GM21515 (cell line): ENCODE results near the gene C10orf67.
"Not testable (repeated sequence)": the region's sequence is repeated elsewhere in the genome, so short reads cannot be mapped to it uniquely, and the experiment has no call there.

Experiments used
- ATAC-seq: cut with Tn5 transposase; IDR thresholded peaks from one replicate; pipeline ENCODE4 v1.9.1; 2021; ENCODE audit not compliant: unreplicated experiment

The C10orf67 gene

DNA sequence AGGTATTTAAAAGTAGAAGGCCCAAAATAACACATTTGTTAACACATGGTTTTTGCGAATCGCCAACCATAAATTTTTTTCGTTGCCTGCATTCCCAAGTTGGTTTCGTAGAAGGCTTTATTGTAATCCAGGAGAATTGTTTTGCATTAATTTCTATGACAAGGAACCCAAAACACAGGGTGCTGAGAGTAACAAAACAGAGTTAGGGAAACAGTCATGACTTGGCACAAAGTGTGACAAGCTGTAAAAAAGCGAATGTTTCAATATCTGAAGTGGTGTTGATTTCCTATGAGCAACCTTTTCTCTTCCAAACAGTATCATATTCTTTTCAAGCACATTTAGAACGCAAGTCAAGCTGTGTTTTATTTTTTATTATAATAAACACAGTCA is 63.6 kb downstream of the C10orf67 start:
- no peak for ATAC-seq

GRCh38 chr10:23280419-23281043 is 64.1 kb downstream of the C10orf67 start:
- ATAC-seq: no peak

DNA sequence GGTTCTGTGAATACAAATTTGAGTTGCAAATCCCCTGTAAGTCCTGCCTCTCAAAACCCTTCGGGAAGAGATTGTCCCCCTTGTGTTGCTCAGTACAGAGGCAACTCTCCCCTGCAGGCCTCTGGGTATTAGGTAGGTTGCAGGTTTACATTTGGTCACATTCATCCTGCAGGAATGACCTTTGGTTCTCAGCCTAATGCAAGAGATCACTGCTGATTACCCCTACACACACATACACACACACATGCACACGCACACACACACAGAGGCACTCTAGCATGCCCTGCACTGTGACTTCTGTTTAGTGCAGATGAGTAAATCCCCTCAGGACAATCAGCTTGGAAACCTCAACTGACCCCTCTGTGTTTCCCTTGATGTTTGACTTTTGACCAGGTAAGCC is 69.2 kb downstream of the C10orf67 start:
- no peak for ATAC-seq

DNA sequence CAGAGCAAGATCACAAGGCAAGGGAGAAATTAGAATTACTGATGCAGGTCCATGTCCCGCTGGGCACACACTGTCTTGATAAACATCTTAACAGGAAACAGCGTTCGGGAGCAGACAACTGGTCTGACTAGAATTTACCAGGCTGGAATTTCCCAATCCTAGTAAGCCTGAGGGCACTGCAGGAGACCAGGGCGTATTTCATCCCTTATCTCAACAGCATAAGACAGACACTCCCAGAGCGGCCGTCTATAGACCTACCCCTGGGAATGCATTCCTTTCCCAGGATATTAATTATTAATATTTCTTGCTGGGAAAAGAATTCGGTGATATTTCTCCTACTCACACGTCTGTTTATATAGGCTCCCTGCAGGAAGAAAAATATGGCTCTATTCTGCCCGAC is 70.4 kb downstream of the C10orf67 start:
- ATAC-seq: not testable (repeated sequence)

DNA sequence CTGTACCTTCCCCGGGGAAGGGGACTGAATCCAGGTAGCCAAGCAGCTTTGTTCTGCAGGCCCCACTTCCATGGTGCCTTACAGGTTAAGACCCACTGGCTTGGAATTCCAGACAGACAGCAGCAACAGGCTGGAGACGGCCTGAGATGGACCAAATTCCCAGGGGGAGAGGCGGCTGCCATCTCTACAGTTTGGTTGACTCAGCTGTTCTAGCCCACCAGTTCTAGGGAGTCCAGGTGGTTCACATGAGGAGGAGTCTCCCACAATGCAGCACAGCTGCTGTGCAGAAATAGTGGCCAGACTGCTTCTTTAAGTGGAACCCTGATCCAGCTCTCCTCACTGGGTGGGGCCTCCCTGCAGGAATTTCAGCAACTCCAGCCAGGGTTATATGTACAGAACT is 74.1 kb downstream of the C10orf67 start:
- no peak for ATAC-seq

- no peak for ATAC-seq
Observed at GRCh38 chr10:23263441-23264164, 81.0 kb downstream of the C10orf67 start.

- no peak for ATAC-seq
Observed at GRCh38 chr10:23262928-23263327, 81.7 kb downstream of the C10orf67 start.

DNA sequence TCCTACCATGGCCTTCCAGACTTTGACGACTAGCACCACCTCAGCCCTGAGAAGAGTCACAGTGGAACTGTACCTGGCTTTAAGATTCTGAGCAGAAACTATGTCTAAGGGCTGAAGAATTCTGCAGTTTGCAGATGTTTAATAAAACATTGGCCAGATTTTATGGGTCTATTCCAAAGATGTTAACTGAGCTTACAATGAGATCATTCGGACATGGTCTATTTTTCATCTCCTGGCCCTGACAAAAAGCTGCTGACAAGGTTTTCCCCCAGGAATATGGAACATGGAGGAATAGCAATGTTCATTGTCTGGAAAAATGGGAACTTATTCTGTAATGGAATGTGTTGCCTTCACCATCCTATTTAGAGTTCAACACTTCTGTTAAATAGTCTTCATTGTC is 86.1 kb downstream of the C10orf67 start:
- no peak for ATAC-seq

GRCh38 chr10:23253780-23254179 is 90.8 kb downstream of the C10orf67 start:
- ATAC-seq: no peak

- ATAC-seq: not testable (repeated sequence)
Observed at GRCh38 chr10:23252859-23253258, 91.7 kb downstream of the C10orf67 start.

DNA sequence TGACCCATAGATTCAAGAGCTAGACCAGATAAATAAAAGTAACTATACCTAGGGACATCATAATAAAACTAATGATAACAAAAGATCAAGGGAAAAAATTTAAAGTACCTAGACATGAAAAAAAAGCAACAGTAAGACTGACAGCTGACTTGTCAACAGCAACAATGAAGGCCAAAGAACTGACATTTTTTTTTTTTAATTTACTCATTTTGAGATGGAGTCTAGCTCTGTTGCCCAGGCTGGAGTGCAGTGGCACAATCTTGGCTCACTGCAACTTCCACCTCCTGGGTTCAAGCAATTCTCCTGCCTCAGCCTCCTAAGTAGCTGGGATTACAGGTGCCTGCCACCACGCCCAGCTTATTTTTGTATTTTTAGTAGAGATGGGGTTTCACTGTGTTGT is 102.8 kb downstream of the C10orf67 start:
- ATAC-seq: not testable (repeated sequence)

GRCh38 chr10:23238015-23238414 is 106.6 kb downstream of the C10orf67 start:
- no peak for ATAC-seq

DNA sequence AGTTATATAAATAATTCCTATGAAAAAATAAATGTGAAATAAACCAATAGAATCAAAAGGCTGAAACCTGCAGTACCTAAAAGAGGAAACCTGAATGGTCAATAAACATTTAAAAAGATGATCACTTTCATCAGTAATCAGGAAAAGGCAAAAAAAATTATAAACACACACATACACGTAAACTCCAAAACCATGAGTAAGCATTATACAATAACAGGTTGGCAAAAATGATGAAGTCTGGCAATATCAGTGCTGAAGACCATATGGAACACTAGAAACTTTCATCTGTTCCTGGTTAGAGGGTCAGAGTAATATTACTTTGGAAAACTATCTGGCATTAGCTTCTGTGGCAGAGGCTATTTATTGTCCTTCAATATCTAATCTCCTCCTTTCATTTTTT is 114.0 kb downstream of the C10orf67 start:
- ATAC-seq: no peak

- no peak for ATAC-seq
Observed at GRCh38 chr10:23217471-23217870, 127.1 kb downstream of the C10orf67 start.

DNA sequence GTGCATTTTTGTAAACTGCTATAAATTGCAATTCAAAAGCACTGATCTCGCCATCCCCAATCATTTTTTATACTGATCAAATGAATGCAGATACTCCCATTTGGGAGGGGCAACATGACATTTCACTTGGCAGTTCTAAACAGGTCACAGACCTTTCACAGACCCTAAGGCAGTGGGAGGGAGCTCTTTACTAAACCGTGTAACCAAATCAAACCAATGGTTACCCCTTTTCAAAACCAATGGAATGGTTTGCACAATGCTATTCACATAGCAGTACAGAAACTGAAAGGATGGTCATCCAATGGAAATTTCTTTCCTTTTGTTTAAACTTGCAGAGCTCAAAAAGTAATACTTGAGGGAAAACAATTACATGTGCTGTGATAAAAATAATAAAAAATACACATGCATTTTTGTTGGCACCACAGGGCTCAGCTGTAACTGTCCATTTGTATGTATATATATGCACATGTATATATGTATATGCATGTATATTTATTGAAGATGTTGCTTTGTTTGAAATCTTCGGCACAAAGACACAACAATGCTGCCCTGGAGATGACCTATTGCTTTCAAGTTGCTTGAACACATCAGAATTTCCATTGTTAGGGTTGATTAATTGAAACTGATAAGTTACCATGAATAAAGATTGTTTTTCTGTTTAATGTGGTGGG is 138.5 kb downstream of the C10orf67 start:
- no peak for ATAC-seq

GRCh38 chr10:23204773-23205172 is 139.8 kb downstream of the C10orf67 start:
- ATAC-seq: no peak

DNA sequence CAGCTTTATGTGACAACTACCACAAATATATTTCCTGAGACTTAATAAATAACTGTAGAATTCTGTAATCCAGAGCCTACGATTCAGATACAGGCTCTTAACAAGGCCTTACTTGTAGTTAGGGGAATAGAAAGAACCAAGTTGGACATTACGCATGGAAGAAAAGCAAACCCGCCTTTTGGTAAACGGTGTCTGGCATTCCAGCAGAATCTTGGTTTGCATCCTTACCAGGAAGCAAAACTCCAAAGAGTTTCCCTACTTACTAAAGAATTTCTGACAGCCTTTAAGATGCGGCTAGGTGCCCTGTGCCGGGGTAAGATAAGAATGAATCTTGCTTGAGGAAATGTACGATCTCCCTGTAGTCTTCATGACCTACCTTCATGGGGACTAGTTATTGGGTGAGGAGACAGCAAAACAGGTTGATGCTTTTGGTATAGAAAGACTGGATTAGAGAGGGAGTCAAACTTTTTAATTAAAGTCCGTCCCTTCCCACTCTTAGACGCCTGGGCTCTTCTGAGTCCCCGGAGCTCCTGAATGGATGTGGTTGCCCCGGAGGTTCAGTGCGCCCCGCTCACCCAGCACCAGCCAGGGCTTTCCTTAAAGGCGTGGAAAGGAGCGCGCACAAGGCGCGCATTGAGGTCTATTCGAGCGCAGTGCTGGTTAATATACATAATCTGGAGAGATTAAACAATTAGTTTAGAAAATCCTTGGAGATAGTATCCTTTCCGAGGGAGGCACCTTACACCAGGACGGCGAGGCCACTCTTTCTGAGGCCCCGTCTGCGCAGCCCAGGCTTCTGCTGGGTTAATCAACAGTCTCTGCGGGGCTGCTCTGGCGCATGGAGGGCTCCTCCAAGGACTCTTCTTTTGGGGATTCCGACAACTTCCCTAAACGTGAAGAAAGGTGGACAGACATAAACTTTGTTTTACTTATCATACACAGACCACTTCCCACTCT is 140.9 kb downstream of the C10orf67 start:
- no peak for ATAC-seq

DNA sequence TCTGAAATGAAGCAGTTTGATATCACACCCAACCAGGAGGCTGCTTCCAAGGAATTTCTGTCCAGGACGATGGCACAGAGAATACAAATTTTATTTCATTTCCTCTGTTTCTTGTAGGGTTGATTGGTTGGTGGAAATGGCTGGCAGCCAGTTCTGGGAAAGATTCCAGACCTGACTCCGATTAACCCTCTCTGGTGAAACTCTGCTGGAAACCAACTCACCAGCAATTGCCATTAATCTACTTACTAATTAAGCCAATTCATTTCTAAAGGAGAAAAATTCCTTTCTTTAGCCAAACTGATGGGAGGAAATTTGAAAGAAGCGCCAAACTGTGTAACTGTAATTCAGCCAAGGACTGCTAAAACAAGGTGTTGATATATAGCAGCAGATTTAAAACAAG is 141.8 kb downstream of the C10orf67 start:
- ATAC-seq: no peak

DNA sequence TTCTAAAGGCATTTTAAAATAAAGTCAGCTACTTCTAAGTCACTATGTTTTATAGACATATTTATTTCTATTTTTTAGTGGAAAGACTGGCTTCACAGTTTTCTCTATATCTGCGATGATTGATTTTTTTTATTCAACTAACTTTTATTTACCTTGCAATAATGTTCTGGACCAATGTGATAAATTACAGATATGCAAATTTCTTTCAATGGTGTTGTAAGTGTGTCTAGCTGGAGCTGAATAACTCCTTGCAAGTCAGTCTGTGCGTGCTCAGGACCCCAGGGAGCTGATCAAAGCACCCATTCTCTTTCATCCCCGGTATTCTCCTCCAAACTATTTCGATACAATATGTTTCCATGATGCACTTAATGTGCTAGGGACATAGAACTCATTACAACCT is 142.8 kb downstream of the C10orf67 start:
- ATAC-seq: no peak

DNA sequence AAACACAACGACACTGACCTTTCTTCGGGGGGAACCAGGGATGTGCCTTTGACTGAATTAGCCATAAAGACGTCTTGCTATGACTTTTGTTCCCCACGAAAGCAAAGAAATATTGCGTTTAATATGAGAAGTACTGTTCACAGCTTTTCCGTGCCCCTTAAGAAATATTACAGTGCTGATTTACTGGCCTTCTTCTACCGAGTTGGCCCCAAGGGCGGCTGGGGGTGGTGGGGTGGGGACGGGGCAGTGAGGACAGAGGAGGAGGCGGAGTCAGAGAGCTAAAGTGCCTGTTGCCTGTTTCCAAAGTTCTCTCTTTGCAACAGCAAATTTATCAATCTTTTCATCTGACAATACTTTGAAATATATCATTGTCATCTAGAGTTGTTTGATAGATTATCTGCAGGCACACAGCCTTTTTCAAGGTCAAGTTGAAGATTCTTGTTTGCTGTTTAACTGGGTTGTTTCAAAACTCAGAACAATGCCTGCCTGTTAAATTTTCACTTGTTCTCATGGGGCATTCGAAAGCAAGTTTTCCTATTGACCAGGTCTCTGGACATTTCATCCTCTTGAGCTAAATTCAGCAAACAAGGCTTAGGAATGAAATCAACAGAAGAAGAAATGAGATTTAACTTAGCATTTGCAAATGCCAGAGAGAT is 143.5 kb downstream of the C10orf67 start:
- ATAC-seq: no peak

- ATAC-seq: no peak
Observed at GRCh38 chr10:23200586-23200985, 144.0 kb downstream of the C10orf67 start.
